Activated T-cell treated with anti-CD3 and anti-CD28 coated beads, Interleukin-2, amount 50 U/mL, for 24 hours (primary cell): ENCODE results near the gene GRID1.
"Not testable (repeated sequence)": the region's sequence is repeated elsewhere in the genome, so short reads cannot be mapped to it uniquely, and the experiment has no call there.

ENCODE experiments used
- DNase-seq: peaks from one replicate; pipeline ENCODE4 v3.0.0-alpha.2; 2020
- H3K27ac Mint-ChIP-seq: 2 replicates; pipeline ENCODE4 v1.8.0; 2020; ENCODE audit warnings: mild to moderate bottlenecking, mixed read lengths
- H3K27me3 Mint-ChIP-seq: 2 replicates; pipeline ENCODE4 v1.8.0; 2020; ENCODE audit warnings: mixed read lengths
- H3K36me3 Mint-ChIP-seq: 2 replicates; pipeline ENCODE4 v1.8.0; 2020; ENCODE audit warnings: low read depth, mixed read lengths
- H3K4me1 Mint-ChIP-seq: 2 replicates; pipeline ENCODE4 v1.8.0; 2020; ENCODE audit warnings: low read depth, mixed read lengths
- H3K4me3 Mint-ChIP-seq: 2 replicates; pipeline ENCODE4 v1.8.0; 2020; ENCODE audit warnings: mild to moderate bottlenecking, moderate library complexity, mixed read lengths
- H3K9me3 Mint-ChIP-seq: 2 replicates; pipeline ENCODE4 v1.8.0; 2020; ENCODE audit warnings: mixed read lengths

Gene GRID1

GRCh38 chr10:86047588-86047987, 319.0 kb downstream of the GRID1 start:
- H3K27ac Mint-ChIP-seq: peak overlapping the region; percentile 71
- H3K4me1 Mint-ChIP-seq: peaks cover 29% of the 10 kb centered on the region
- no peaks in the 10 kb centered on the region for H3K9me3 Mint-ChIP-seq
- H3K4me3 Mint-ChIP-seq: peak overlapping the region; percentile 15
- peaks cover 44% of the 10 kb centered on the region for H3K27me3 Mint-ChIP-seq
- H3K36me3 Mint-ChIP-seq: no peaks in the 10 kb centered on the region
- DNase-seq: no peak

- DNase-seq: no peak
- Mint-ChIP-seq H3K27ac (peak overlapping the region; percentile 71), H3K27me3 (peaks cover 41% of the 10 kb centered on the region), H3K9me3 (no peaks in the 10 kb centered on the region), H3K4me1 (peaks cover 29% of the 10 kb centered on the region), H3K4me3 (peak overlapping the region; percentile 21), H3K36me3 (no peaks in the 10 kb centered on the region)
These were observed 319.6 kb downstream of the GRID1 start for GRCh38 chr10:86046845-86047460.

GRCh38 chr10:86045896-86046295, 320.7 kb downstream of the GRID1 start:
- Mint-ChIP-seq H3K4me1 (peaks cover 29% of the 10 kb centered on the region), H3K36me3 (no peaks in the 10 kb centered on the region), H3K4me3 (no peak overlapping the region), H3K9me3 (no peaks in the 10 kb centered on the region), H3K27me3 (peaks cover 43% of the 10 kb centered on the region), H3K27ac (no peak overlapping the region)
- no peak for DNase-seq

- H3K4me3 Mint-ChIP-seq: no peak overlapping the region
These were observed 322.6 kb downstream of the GRID1 start for GRCh38 chr10:86044029-86044428.

DNA sequence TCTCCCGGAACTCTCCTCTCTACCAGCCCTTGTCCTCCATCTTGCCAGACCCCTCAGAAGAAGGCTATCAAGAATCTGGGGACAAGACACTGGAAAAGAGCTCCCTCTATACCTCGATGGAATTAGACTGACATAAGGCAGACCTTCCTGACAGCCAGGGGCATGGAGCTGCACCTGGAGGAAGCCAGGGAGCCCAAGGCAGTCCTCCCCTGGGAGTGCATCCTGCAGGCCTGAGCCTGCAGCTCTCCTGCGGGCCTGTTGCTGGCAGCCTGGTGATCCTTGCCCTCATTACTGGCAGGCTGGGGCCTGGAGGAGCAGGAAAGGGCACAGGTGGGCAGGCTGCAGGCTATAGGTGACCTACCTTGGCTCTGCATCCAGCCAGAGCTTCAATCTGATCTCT, 323.4 kb downstream of the GRID1 start:
- peaks cover 25% of the 10 kb centered on the region for H3K4me1 Mint-ChIP-seq
- H3K36me3 Mint-ChIP-seq: no peaks in the 10 kb centered on the region
- H3K4me3 Mint-ChIP-seq: no peak overlapping the region
- H3K9me3 Mint-ChIP-seq: no peaks in the 10 kb centered on the region
- no peak overlapping the region for H3K27ac Mint-ChIP-seq
- no peak for DNase-seq
- H3K27me3 Mint-ChIP-seq: peaks cover 41% of the 10 kb centered on the region

More at GRCh38 chr10:86044029-86044428, 322.6 kb downstream of the GRID1 start:
- DNase-seq: no peak
- no peaks in the 10 kb centered on the region for H3K9me3 Mint-ChIP-seq
- H3K4me1 Mint-ChIP-seq: peaks cover 29% of the 10 kb centered on the region
- no peak overlapping the region for H3K27ac Mint-ChIP-seq
- peaks cover 37% of the 10 kb centered on the region for H3K27me3 Mint-ChIP-seq
- H3K36me3 Mint-ChIP-seq: no peaks in the 10 kb centered on the region

DNA sequence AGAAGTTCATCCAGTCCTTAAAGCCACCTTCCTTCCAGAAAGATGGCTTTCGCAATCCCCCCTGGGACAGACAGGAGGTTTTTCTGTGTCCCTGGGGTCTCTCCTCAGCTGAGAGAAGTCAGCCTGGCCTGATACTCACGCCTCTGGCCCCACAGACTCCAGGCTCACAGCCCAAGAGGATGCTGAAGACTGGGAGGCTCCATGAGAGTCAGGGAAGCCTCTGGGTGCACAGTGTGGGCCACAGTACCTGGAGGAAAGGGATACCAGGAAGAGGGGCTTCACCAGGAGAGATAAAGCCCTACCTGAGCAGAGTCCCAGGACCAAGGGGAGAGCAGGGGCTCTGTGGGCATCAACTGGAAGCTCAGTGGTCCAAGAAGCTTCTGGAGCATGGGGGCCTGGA, 324.4 kb downstream of the GRID1 start:
- Mint-ChIP-seq H3K27me3 (peaks cover 41% of the 10 kb centered on the region), H3K4me1 (peaks cover 15% of the 10 kb centered on the region), H3K36me3 (no peaks in the 10 kb centered on the region), H3K27ac (no peak overlapping the region), H3K4me3 (no peak overlapping the region), H3K9me3 (no peaks in the 10 kb centered on the region)
- no peak for DNase-seq

- Mint-ChIP-seq H3K4me1 (peaks cover 4% of the 10 kb centered on the region), H3K4me3 (no peak overlapping the region), H3K27me3 (peaks cover 40% of the 10 kb centered on the region), H3K27ac (no peak overlapping the region), H3K36me3 (no peaks in the 10 kb centered on the region), H3K9me3 (no peaks in the 10 kb centered on the region)
- no peak for DNase-seq
These were observed 325.5 kb downstream of the GRID1 start for GRCh38 chr10:86041116-86041515.

GRCh38 chr10:86038371-86038770, 328.2 kb downstream of the GRID1 start:
- no peak overlapping the region for H3K4me3 Mint-ChIP-seq
- no peak for DNase-seq
- H3K4me1 Mint-ChIP-seq: no peaks in the 10 kb centered on the region
- H3K9me3 Mint-ChIP-seq: no peaks in the 10 kb centered on the region
- H3K36me3 Mint-ChIP-seq: no peaks in the 10 kb centered on the region
- H3K27me3 Mint-ChIP-seq: peaks cover 15% of the 10 kb centered on the region
- no peak overlapping the region for H3K27ac Mint-ChIP-seq

- no peaks in the 10 kb centered on the region for H3K4me1 Mint-ChIP-seq
- DNase-seq: no peak
- H3K27ac Mint-ChIP-seq: no peak overlapping the region
- no peaks in the 10 kb centered on the region for H3K9me3 Mint-ChIP-seq
- H3K27me3 Mint-ChIP-seq: peaks cover 13% of the 10 kb centered on the region
- no peak overlapping the region for H3K4me3 Mint-ChIP-seq
- H3K36me3 Mint-ChIP-seq: no peaks in the 10 kb centered on the region
These were observed 329.5 kb downstream of the GRID1 start for GRCh38 chr10:86037096-86037495.

DNA sequence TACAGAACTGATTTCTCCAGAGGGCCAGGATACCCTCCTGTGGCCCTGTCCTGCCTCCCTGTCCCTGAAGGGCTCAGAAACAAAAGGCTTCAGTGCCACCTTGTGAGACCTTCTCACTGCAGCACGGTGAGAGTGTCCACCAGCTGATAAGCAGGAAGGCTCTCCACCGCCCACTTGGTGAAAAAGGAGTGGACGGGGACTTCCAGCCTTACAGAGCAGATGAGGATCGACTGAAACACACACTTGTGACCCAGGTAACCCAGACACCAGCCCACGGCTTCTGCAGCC, 330.1 kb downstream of the GRID1 start:
- Mint-ChIP-seq H3K4me3 (no peak overlapping the region), H3K27ac (no peak overlapping the region)

DNA sequence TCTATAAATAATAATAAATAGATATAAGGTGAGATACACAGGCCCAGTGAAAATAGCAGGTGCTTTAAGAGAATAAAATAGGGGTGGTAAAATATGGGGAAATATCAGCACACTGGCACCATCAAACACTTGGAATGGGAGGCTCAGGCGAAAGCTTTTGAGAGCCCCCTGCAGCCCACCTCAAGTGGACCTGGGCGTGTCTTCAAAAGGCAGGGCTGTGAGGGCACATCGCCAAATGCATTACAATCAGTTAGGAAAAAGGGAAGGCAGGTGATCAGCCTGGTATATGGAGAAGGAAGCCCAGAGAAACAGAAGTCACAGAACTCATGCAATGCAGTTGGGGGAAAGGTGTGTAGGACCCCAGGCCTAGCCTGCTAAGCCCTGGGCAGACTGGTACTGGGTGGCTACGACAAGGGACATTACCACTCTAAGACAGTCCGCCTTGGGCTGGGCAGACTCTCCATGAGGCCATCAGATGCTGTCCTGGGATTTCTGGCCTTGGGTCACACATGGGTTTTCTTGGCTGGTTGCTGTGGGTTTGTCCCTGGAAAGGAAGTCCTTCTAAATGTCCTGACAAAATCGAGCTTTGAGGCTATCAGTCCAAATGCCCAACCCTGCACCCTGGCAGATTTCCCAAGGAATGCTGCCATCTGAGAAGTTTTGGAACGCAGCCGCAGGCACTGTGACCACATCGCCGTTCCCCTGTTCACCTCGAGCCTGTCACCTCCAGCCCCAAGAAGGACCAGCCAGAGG, 330.6 kb downstream of the GRID1 start:
- H3K4me3 Mint-ChIP-seq: no peak overlapping the region
- no peaks in the 10 kb centered on the region for H3K36me3 Mint-ChIP-seq

More for the DNA sequence above, 330.1 kb downstream of the GRID1 start:
- H3K36me3 Mint-ChIP-seq: no peaks in the 10 kb centered on the region
- no peaks in the 10 kb centered on the region for H3K4me1 Mint-ChIP-seq
- no peak for DNase-seq
- peaks cover 13% of the 10 kb centered on the region for H3K27me3 Mint-ChIP-seq
- H3K9me3 Mint-ChIP-seq: no peaks in the 10 kb centered on the region

GRCh38 chr10:86034710-86035109, 331.9 kb downstream of the GRID1 start:
- peaks cover 19% of the 10 kb centered on the region for H3K27me3 Mint-ChIP-seq
- DNase-seq: no peak
- H3K27ac Mint-ChIP-seq: no peak overlapping the region
- H3K4me3 Mint-ChIP-seq: no peak overlapping the region
- H3K36me3 Mint-ChIP-seq: no peaks in the 10 kb centered on the region
- no peaks in the 10 kb centered on the region for H3K9me3 Mint-ChIP-seq
- no peaks in the 10 kb centered on the region for H3K4me1 Mint-ChIP-seq

More for the DNA sequence above, 330.6 kb downstream of the GRID1 start:
- Mint-ChIP-seq H3K27ac (no peak overlapping the region), H3K27me3 (peaks cover 12% of the 10 kb centered on the region), H3K9me3 (no peaks in the 10 kb centered on the region), H3K4me1 (no peaks in the 10 kb centered on the region)
- DNase-seq: no peak

- H3K9me3 Mint-ChIP-seq: no peaks in the 10 kb centered on the region
These were observed 333.0 kb downstream of the GRID1 start for GRCh38 chr10:86033581-86033980.

GRCh38 chr10:86032087-86032486, 334.5 kb downstream of the GRID1 start:
- not testable (repeated sequence) for H3K36me3 Mint-ChIP-seq, H3K4me1 Mint-ChIP-seq, H3K4me3 Mint-ChIP-seq, DNase-seq, H3K27ac Mint-ChIP-seq, H3K9me3 Mint-ChIP-seq
- peaks cover 29% of the 10 kb centered on the region for H3K27me3 Mint-ChIP-seq

More at GRCh38 chr10:86033581-86033980, 333.0 kb downstream of the GRID1 start:
- peaks cover 21% of the 10 kb centered on the region for H3K27me3 Mint-ChIP-seq
- H3K4me3 Mint-ChIP-seq: no peak overlapping the region
- no peaks in the 10 kb centered on the region for H3K36me3 Mint-ChIP-seq
- DNase-seq: no peak
- no peaks in the 10 kb centered on the region for H3K4me1 Mint-ChIP-seq
- no peak overlapping the region for H3K27ac Mint-ChIP-seq

DNA sequence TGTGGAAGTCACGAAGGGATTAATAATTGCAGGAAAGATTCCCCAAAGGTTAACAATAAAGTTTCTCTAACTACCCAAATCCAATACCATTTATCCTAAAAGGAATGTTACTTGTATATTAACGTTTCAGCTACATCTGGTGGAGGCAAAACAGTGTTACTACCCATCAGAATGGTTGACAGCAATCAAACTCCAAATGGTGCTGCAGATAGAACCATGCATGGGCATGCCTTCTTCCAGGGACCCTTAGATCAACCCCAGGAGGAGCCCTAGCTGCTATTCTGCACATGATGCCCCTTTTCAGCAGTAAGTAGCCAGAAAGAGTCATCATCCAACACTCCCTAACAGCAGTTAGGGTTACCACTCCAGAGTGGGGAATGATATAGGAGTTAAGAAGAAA, 336.3 kb downstream of the GRID1 start:
- Mint-ChIP-seq H3K27me3 (peaks cover 29% of the 10 kb centered on the region), H3K27ac (no peak overlapping the region), H3K9me3 (no peaks in the 10 kb centered on the region), H3K36me3 (no peaks in the 10 kb centered on the region), H3K4me3 (no peak overlapping the region), H3K4me1 (no peaks in the 10 kb centered on the region)
- no peak for DNase-seq
